NCI-H146 (cell line): ENCODE results near the gene CAPN12.

Source experiments
- DNase-seq: peaks from one replicate; lab custom pipeline; 2025; lab: John Stamatoyannopoulos, UW

Gene CAPN12

GRCh38 chr19:38737921-38738737, 6.1 kb downstream of the CAPN12 start:
- no peak for DNase-seq

- DNase-seq: no peak
Measured at GRCh38 chr19:38737281-38737865, 6.9 kb downstream of the CAPN12 start.

GRCh38 chr19:38736413-38737280, 7.6 kb downstream of the CAPN12 start:
- DNase-seq: peak; percentile 82

GRCh38 chr19:38736036-38736412, 8.2 kb downstream of the CAPN12 start:
- DNase-seq: peak; percentile 65

GRCh38 chr19:38735257-38735686, 9.0 kb downstream of the CAPN12 start:
- DNase-seq: peak; percentile 60

GRCh38 chr19:38734426-38735256, 9.6 kb downstream of the CAPN12 start:
- no peak for DNase-seq

GRCh38 chr19:38734176-38734425, 10.2 kb downstream of the CAPN12 start:
- DNase-seq: no peak

GRCh38 chr19:38733493-38734175, 10.6 kb downstream of the CAPN12 start:
- DNase-seq: no peak

GRCh38 chr19:38733241-38733492, 11.1 kb downstream of the CAPN12 start:
- no peak for DNase-seq

- DNase-seq: peak; percentile 32
Measured at GRCh38 chr19:38731654-38732301, 12.5 kb downstream of the CAPN12 start.

- DNase-seq: no peak
Measured at GRCh38 chr19:38730731-38731589, 13.3 kb downstream of the CAPN12 start.

GRCh38 chr19:38730470-38730730, 13.9 kb downstream of the CAPN12 start:
- no peak for DNase-seq

- peak; percentile 48 for DNase-seq
Measured at GRCh38 chr19:38729653-38730469, 14.4 kb downstream of the CAPN12 start.

GRCh38 chr19:38728752-38729541, 15.3 kb downstream of the CAPN12 start:
- no peak for DNase-seq

- DNase-seq: no peak
Measured at GRCh38 chr19:38727868-38728660, 16.2 kb downstream of the CAPN12 start.

- no peak for DNase-seq
Measured at GRCh38 chr19:38727306-38727867, 16.9 kb downstream of the CAPN12 start.

GRCh38 chr19:38726761-38727301, 17.4 kb downstream of the CAPN12 start:
- no peak for DNase-seq
